K562 (cell line): ENCODE results near the gene WDR88. TPM values are rescaled to one million over a fixed set of nuclear protein-coding genes. Genes with fewer than 3 reads are reported as not detected.

Experiments
- ATAC-seq: fragments of 200-7000 bp; cut with Tn5 transposase; 3 replicates; pipeline ENCODE4 v1.9.1; 2020; ENCODE audit warnings: moderate library complexity
- BruUV-seq: library from RNA; stranded (reverse); fragments of 400-500 nt; replicated peaks from 2 replicates; lab custom pipeline; 2021; lab: Mats Ljungman, UMichigan
- CTCF ChIA-PET: fragments of 300-600 bp; formaldehyde crosslinking; extraction: SDS; loops from one replicate; lab custom pipeline; 2021; ENCODE audit warnings: low intra/inter-chr PET ratio; lab: Yijun Ruan, JAX
- POLR2A ChIA-PET: fragments of 300-600, 350-650 bp; sonication (Branson Sonifier 250); formaldehyde crosslinking; extraction: SDS; loops from one replicate; lab custom pipeline; 2021; ENCODE audit warnings: antibody characterized with exemption, inconsistent platforms; lab: Yijun Ruan, JAX
- DNase-seq, 4 experiments: peaks; one replicate each; pipeline versions ENCODE4 v3.0.0 to v3.0.0-alpha.2; 2011 to 2018; ENCODE audit warnings: low spot score in 3 of 4, mixed read lengths in 3 of 4; ENCODE audit errors: extremely low read depth in 1 of 4
- FAIRE-seq: peaks from 2 replicates; lab custom pipeline; 2011; peaks lifted over from hg19 to GRCh38; lab: Jason Lieb, UNC
- H2AFZ ChIP-seq: 2 replicates; pipeline ENCODE4 v1.6.0; 2011; ENCODE audit warnings: low read depth, low read length, control low read depth, inconsistent platforms
- H3K27ac ChIP-seq: fragments of 200-600 bp; 3 replicates; pipeline ENCODE4 v1.8.0; 2011; ENCODE audit warnings: low read depth, mild to moderate bottlenecking, control low read depth, inconsistent platforms, low read length, moderate library complexity, mixed read lengths; ENCODE audit errors: extremely low read depth
- H3K27me3 ChIP-seq, 2 experiments: fragments of 300-600 bp in 1 of 2; 2 replicates in 1 of 2; 3 replicates in 1 of 2; pipeline versions ENCODE4 v1.6.0 to v1.8.0; 2011; ENCODE audit warnings: inconsistent platforms in 2 of 2, low read length in 2 of 2, mild to moderate bottlenecking in 1 of 2, mixed read lengths in 1 of 2, moderate library complexity in 1 of 2; ENCODE audit not compliant: control insufficient read depth in 2 of 2, insufficient read depth in 2 of 2
- H3K36me3 ChIP-seq: fragments of 300-600 bp; 3 replicates; pipeline ENCODE4 v1.8.0; 2011; ENCODE audit warnings: mild to moderate bottlenecking, low read length, inconsistent platforms; ENCODE audit not compliant: control insufficient read depth, insufficient read depth
- H3K4me1 ChIP-seq, 2 experiments: fragments of 200-600 bp in 1 of 2; replicated peaks in 1 of 2; 2 replicates in 1 of 2; 3 replicates in 1 of 2; pipeline versions ENCODE4 v1.5.1 to v1.8.0; 2011; ENCODE audit warnings: inconsistent platforms in 2 of 2, low read length in 2 of 2, mild to moderate bottlenecking in 1 of 2, mixed read lengths in 1 of 2, moderate library complexity in 1 of 2; ENCODE audit not compliant: control insufficient read depth in 2 of 2, insufficient read depth in 2 of 2
- H3K4me2 ChIP-seq: 2 replicates; pipeline ENCODE4 v1.6.1; 2011; ENCODE audit warnings: low read length, control low read depth, inconsistent platforms, mixed read lengths; ENCODE audit not compliant: insufficient read depth
- H3K4me3 ChIP-seq: fragments of 200-600 bp; sonication (generic), shearing (Covaris generic); 2 replicates; pipeline ENCODE4 v1.5.1; 2016; ENCODE audit warnings: control low read depth, inconsistent platforms
- H3K79me2 ChIP-seq: fragments of 200-600 bp; 3 replicates; pipeline ENCODE4 v1.8.0; 2011; ENCODE audit warnings: low read length, inconsistent platforms; ENCODE audit not compliant: control insufficient read depth, insufficient read depth
- H3K9ac ChIP-seq, 2 experiments: 2 replicates each; pipeline versions ENCODE4 v1.6.0 to v1.6.1; 2011; ENCODE audit warnings: low read depth in 2 of 2, low read length in 2 of 2, control low read depth in 1 of 2, inconsistent platforms in 1 of 2, mild to moderate bottlenecking in 1 of 2, mixed read lengths in 1 of 2; ENCODE audit not compliant: insufficient read depth in 1 of 2
- H3K9me1 ChIP-seq: one replicate; pipeline ENCODE4 v1.6.0; 2011; ENCODE audit warnings: inconsistent platforms, mild to moderate bottlenecking, low read length, moderate library complexity; ENCODE audit not compliant: control insufficient read depth, insufficient read depth
- H3K9me3 ChIP-seq: replicated peaks from 2 replicates; pipeline ENCODE4 v1.5.1; 2011; ENCODE audit warnings: low read depth, low read length, inconsistent platforms; ENCODE audit not compliant: control insufficient read depth, insufficient read depth
- H4K20me1 ChIP-seq: replicated peaks from 2 replicates; pipeline ENCODE4 v1.6.1; 2011; ENCODE audit warnings: low read length, inconsistent platforms, mixed read lengths; ENCODE audit not compliant: control insufficient read depth, insufficient read depth
- BRD9 ChIP-seq: fragments of 450-650 bp; IDR thresholded peaks from 2 replicates; pipeline ENCODE4 v1.6.1; 2018; ENCODE audit warnings: low read depth; ENCODE audit not compliant: partially characterized antibody
- HNRNPH1 ChIP-seq: fragments of 200-400 bp; formaldehyde crosslinking; optimal IDR thresholded peaks from 2 replicates; pipeline ENCODE3; 2017; ENCODE audit warnings: low read depth, mild to moderate bottlenecking, low read length, moderate library complexity
- JUN ChIP-seq, 2 experiments: sonication (generic) in 1 of 2; formaldehyde crosslinking in 1 of 2; IDR thresholded peaks; 2 replicates each; pipeline versions ENCODE4 v1.6.1 to v1.8.0; 2012 to 2022; ENCODE audit warnings: borderline replicate concordance in 2 of 2, mild to moderate bottlenecking in 2 of 2, improper control_type of control experiment in 1 of 2, low read depth in 1 of 2, low read length in 1 of 2, missing genetic modification reagents in 1 of 2
- SAFB2 ChIP-seq: fragments of 200-400 bp; formaldehyde crosslinking; IDR thresholded peaks from 2 replicates; pipeline ENCODE4 v1.6.1; 2018; ENCODE audit warnings: borderline replicate concordance, low read length, low read depth, moderate library complexity; ENCODE audit not compliant: severe bottlenecking
- TBL1XR1 ChIP-seq, 2 experiments: IDR thresholded peaks; 2 replicates each; pipeline ENCODE4 v1.6.1; 2012; ENCODE audit warnings: improper control_type of control experiment in 2 of 2, low read length in 2 of 2, mild to moderate bottlenecking in 1 of 2
- ZBTB1 ChIP-seq: sonication (generic); formaldehyde crosslinking; IDR thresholded peaks from 2 replicates; pipeline ENCODE4 v1.8.1; 2023; ENCODE audit warnings: missing genetic modification reagents, low read depth, mild to moderate bottlenecking, borderline replicate concordance
- ZNF140 ChIP-seq: fragments of 250-450 bp; sonication (Bioruptor Pico); IDR thresholded peaks from 2 replicates; pipeline ENCODE4 v1.8.0; 2021; ENCODE audit warnings: moderate library complexity, mild to moderate bottlenecking, inconsistent platforms
- ZNF184 ChIP-seq: sonication (generic); formaldehyde crosslinking; IDR thresholded peaks from 2 replicates; pipeline ENCODE4 v1.5.0; 2020; ENCODE audit warnings: missing genetic modification reagents
- ZNF609 ChIP-seq: sonication (generic); formaldehyde crosslinking; IDR thresholded peaks from 2 replicates; pipeline ENCODE4 v1.8.1; 2023; ENCODE audit warnings: missing genetic modification reagents, mild to moderate bottlenecking, borderline replicate concordance
- WGBS: fragments of 100-300 bp; shearing (Covaris generic); methylation state at CpG from one replicate; pipeline ENCODE4 v1.1.6; 2016; ENCODE audit warnings: low coverage, mixed read lengths; ENCODE audit not compliant: insufficient coverage; ENCODE audit errors: missing lambda C conversion rate; 5-methylcytosine and 5-hydroxymethylcytosine counted together
- in situ Hi-C: fragments of 300-500 bp; cut with MboI; formaldehyde crosslinking; loops from 4 replicates; pipeline ENCODE4 v1.15.0; 2018; ENCODE audit warnings: inconsistent platforms, mixed read lengths
- intact Hi-C: fragments of 100-400 bp; cut with micrococcal nuclease; formaldehyde crosslinking; loops from 2 replicates; pipeline ENCODE4 v1.14.2; 2022
- polyA plus RNA-seq, 8 experiments: library from polyadenylated mRNA; depleted of rRNA in 4 of 8; stranded (reverse) in 5 of 8; unstranded in 3 of 8; fragments of >200 nt; fragmentation: Nextera tagmentation in 2 of 8; fragmentation: Illumina TruSeq in 1 of 8; extraction: Ambion mirVana in 2 of 8; extraction: Trizol in 1 of 8; gene quantifications; 2 replicates each; pipeline versions ENCODE4 v1.2.1 to v1.2.3, GENCODE V29; 2011 to 2014; ENCODE audit warnings: inconsistent platforms in 1 of 8, missing spikeins in 1 of 8
- total RNA-seq, 7 experiments: library from RNA; depleted of rRNA in 6 of 7; stranded (reverse); fragments of >200 nt in 6 of 7; fragmentation: Illumina TruSeq in 2 of 7; extraction: Trizol in 2 of 7; gene quantifications; 2 replicates each; pipeline versions ENCODE4 v1.2.1 to v1.2.3, GENCODE V29; 2011 to 2021; ENCODE audit warnings: low replicate concordance in 1 of 7
- TF ChIP-seq, protein P1 (sequence below): fragments of 450-650 bp; IDR thresholded peaks from 2 replicates; pipeline ENCODE4 v1.6.1; 2016; ENCODE audit warnings: mild to moderate bottlenecking

Gene WDR88
- total and polyA plus RNA-seq, 9 of the 15 experiments (the other 6 are each of a cell fraction or from before 2014, with no cell fraction given), result 0.03 to 0.04 TPM; not detected in 7

GRCh38 chr19:33197591-33198000 is 65.7 kb downstream of the WDR88 start (continued):
- TF ChIP-seq, protein P1, sequence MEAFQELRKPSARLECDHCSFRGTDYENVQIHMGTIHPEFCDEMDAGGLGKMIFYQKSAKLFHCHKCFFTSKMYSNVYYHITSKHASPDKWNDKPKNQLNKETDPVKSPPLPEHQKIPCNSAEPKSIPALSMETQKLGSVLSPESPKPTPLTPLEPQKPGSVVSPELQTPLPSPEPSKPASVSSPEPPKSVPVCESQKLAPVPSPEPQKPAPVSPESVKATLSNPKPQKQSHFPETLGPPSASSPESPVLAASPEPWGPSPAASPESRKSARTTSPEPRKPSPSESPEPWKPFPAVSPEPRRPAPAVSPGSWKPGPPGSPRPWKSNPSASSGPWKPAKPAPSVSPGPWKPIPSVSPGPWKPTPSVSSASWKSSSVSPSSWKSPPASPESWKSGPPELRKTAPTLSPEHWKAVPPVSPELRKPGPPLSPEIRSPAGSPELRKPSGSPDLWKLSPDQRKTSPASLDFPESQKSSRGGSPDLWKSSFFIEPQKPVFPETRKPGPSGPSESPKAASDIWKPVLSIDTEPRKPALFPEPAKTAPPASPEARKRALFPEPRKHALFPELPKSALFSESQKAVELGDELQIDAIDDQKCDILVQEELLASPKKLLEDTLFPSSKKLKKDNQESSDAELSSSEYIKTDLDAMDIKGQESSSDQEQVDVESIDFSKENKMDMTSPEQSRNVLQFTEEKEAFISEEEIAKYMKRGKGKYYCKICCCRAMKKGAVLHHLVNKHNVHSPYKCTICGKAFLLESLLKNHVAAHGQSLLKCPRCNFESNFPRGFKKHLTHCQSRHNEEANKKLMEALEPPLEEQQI, result no peak
- no peak for TF ChIP-seq HNRNPH1
- no peak for TF ChIP-seq BRD9
- TF ChIP-seq ZBTB1 (CRISPR knock-in tag), result no peak
- no peak for TF ChIP-seq TBL1XR1 (IDR thresholded peaks at IDR 0.05; ENCODE audit: low read length in 2 of 2)

- WGBS, result 30% methylated on average over 7 of the region's 7 CpGs
- BruUV-seq, result no TSS peak
- H3K79me2 ChIP-seq, result no peaks in the 10 kb centered on the region
- no peak for DNase-seq
- no peak for TF ChIP-seq ZNF140
- TF ChIP-seq ZNF184 (CRISPR knock-in tag), result no peak
- TF ChIP-seq ZNF609 (CRISPR knock-in tag), result no peak
- TF ChIP-seq SAFB2, result no peak
- TF ChIP-seq JUN (IDR thresholded peaks at IDR 0.05; ENCODE audit: borderline replicate concordance, low read depth, low read length), result no peak
- TF ChIP-seq JUN (CRISPR knock-in tag; IDR thresholded peaks at IDR 0.05; ENCODE audit: borderline replicate concordance), result no peak
- peaks cover 8% of the 10 kb centered on the region; the same call in 1 of the 2 replicates for H4K20me1 ChIP-seq
- no peak overlapping the region for H3K27ac ChIP-seq
- ChIA-PET POLR2A (no interaction called here), CTCF (no interaction called here)
- no peak overlapping the region for H2AFZ ChIP-seq
- H3K27me3 ChIP-seq, result peaks cover 0 to 48% of the 10 kb centered on the region in 2 experiments; a peak in 3 of 5 replicates
- in situ Hi-C loops, result no loop called here
- H3K4me3 ChIP-seq, result no peak overlapping the region
- H3K4me1 ChIP-seq, result no peaks in the 10 kb centered on the region; a peak in 2 of 5 replicates
- no peak overlapping the region for H3K9ac ChIP-seq
- FAIRE-seq, result no peak
- no peaks in the 10 kb centered on the region for H3K9me1 ChIP-seq
- no peaks in the 10 kb centered on the region for H3K9me3 ChIP-seq
- H3K36me3 ChIP-seq, result no peaks in the 10 kb centered on the region
- H3K4me2 ChIP-seq, result no peak overlapping the region
- no peak for ATAC-seq
- intact Hi-C loops, result no loop called here
Observed at GRCh38 chr19:33198169-33198568, 66.3 kb downstream of the WDR88 start.
